Cardiac muscle cell (in vitro differentiated cells and primary cell): ENCODE data around the gene ADCY6. TPM values are rescaled to one million over a fixed set of nuclear protein-coding genes. Genes with fewer than 3 reads are reported as not detected.

Source experiments
- DNase-seq, 2 donors: peaks; one replicate each; pipeline versions ENCODE4 v3.0.0 to v3.0.0-alpha.2; 2010 to 2017; ENCODE audit warnings: low read depth in 1 of 2, low spot score in 1 of 2
- H3K27ac ChIP-seq: fragments of 200-600 bp; sonication (generic); 2 replicates; pipeline ENCODE4 v1.5.1; 2016
- H3K27me3 ChIP-seq: fragments of 200-600 bp; sonication (generic); 2 replicates; pipeline ENCODE4 v1.6.0; 2016; ENCODE audit warnings: control low read depth
- H3K36me3 ChIP-seq: fragments of 200-600 bp; sonication (generic); 2 replicates; pipeline ENCODE4 v1.5.1; 2016; ENCODE audit warnings: control low read depth
- H3K4me1 ChIP-seq: fragments of 200-600 bp; sonication (generic); 2 replicates; pipeline ENCODE4 v1.8.1; 2017; ENCODE audit warnings: low read depth, mild to moderate bottlenecking, mixed run types
- H3K4me3 ChIP-seq: fragments of 200-600 bp; sonication (generic); 2 replicates; pipeline ENCODE4 v1.5.1; 2016; ENCODE audit warnings: mild to moderate bottlenecking
- H3K9me3 ChIP-seq: fragments of 200-600 bp; sonication (generic); 2 replicates; pipeline ENCODE4 v1.5.1; 2017; ENCODE audit warnings: low read depth, mild to moderate bottlenecking, control low read depth
- CTCF ChIP-seq: IDR thresholded peaks from 2 replicates; pipeline ENCODE4 v1.5.1; 2012; ENCODE audit warnings: low read depth, mild to moderate bottlenecking, low read length
- polyA plus RNA-seq: library from polyadenylated mRNA; unstranded; fragments of >200 nt; fragmentation: Nextera tagmentation; extraction: Ambion mirVana; gene quantifications from 2 replicates; pipeline ENCODE4 v1.2.1, GENCODE V29; 2016
- total RNA-seq: library from RNA; depleted of rRNA; stranded (reverse); fragments of >200 nt; gene quantifications from 2 replicates; pipeline ENCODE4 v1.2.3, GENCODE V29; 2016

ADCY6 gene
- total and polyA plus RNA-seq, 2 experiments from 2014 or later = 38.1 to 60.1 TPM

GRCh38 chr12:48824112-48824511 is 35.2 kb upstream of the ADCY6 start:
- Histone ChIP-seq H3K36me3 (peaks cover 4% of the 10 kb centered on the region), H3K4me1 (no peaks in the 10 kb centered on the region), H3K9me3 (no peaks in the 10 kb centered on the region), H3K4me3 (no peak overlapping the region), H3K27ac (no peak overlapping the region), H3K27me3 (no peaks in the 10 kb centered on the region)
- no peak for TF ChIP-seq CTCF
- no peak for DNase-seq

- Histone ChIP-seq H3K4me3 (no peak overlapping the region), H3K36me3 (peaks cover 4% of the 10 kb centered on the region), H3K9me3 (no peaks in the 10 kb centered on the region), H3K4me1 (no peaks in the 10 kb centered on the region), H3K27ac (no peak overlapping the region), H3K27me3 (no peaks in the 10 kb centered on the region)
- no peak for TF ChIP-seq CTCF
- DNase-seq = no peak
Observed at GRCh38 chr12:48823281-48823680, 34.4 kb upstream of the ADCY6 start.

GRCh38 chr12:48822711-48823110 is 33.8 kb upstream of the ADCY6 start:
- no peak for DNase-seq
- Histone ChIP-seq H3K4me1 (no peaks in the 10 kb centered on the region), H3K27ac (no peak overlapping the region), H3K27me3 (peaks cover 3% of the 10 kb centered on the region), H3K4me3 (no peak overlapping the region), H3K9me3 (no peaks in the 10 kb centered on the region), H3K36me3 (no peaks in the 10 kb centered on the region)
- no peak for TF ChIP-seq CTCF

GRCh38 chr12:48822139-48822538 is 33.2 kb upstream of the ADCY6 start:
- Histone ChIP-seq H3K36me3 (no peaks in the 10 kb centered on the region), H3K4me3 (no peak overlapping the region), H3K27me3 (peaks cover 9% of the 10 kb centered on the region), H3K4me1 (no peaks in the 10 kb centered on the region), H3K27ac (no peak overlapping the region), H3K9me3 (no peaks in the 10 kb centered on the region)
- TF ChIP-seq CTCF = no peak
- no peak for DNase-seq

DNA sequence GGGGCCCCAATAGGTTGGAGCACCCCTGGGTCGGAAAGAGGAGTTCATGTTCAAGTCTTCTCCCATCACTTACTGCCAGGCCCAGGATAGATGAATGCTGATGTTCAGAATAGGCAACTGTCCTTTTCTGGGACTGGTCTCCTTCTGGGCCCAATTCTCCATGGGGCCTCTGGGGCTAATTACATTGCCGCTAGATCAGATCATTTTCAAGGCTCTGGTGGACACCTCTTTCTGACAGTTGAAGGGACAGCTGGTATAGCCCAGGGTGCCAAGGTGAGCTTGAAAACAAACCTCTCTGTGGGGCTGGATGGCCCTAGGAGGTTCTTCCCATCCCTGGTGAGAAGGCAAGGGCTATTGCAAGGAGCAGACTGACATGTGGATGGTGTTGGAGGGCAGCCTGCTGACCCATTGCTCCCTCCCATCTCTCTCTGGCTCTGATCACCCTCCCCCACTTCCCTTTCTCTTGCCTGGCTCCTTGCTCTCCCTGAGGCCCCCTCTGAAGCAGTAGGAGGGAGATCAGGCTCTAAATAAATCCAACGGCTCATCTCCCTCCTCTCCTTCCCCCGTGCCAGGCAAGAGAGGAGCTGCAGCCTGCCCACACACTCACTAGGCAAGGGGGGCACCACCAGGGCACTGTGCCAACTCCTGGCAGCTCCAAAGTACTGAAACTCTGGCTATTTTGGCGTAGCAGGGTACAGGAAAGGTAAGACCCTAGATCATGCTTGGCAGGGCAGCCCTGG is 31.3 kb upstream of the ADCY6 start:
- no peak overlapping the region for H3K27ac ChIP-seq
- no peak for TF ChIP-seq CTCF
- H3K4me1 ChIP-seq = peaks cover 8% of the 10 kb centered on the region
- no peaks in the 10 kb centered on the region for H3K36me3 ChIP-seq
- peaks cover 14% of the 10 kb centered on the region for H3K27me3 ChIP-seq
- DNase-seq = peak in 1 of 2 donors; percentile 12
- no peak overlapping the region for H3K4me3 ChIP-seq
- H3K9me3 ChIP-seq = no peaks in the 10 kb centered on the region
